HG03095 (cell line): ENCODE results near the gene ZNF14.
"Not testable (repeated sequence)": the region's sequence is repeated elsewhere in the genome, so short reads cannot be mapped to it uniquely, and the experiment has no call there.

Experiments used
- ATAC-seq: cut with Tn5 transposase; IDR thresholded peaks from one replicate; pipeline ENCODE4 v1.9.1; 2021; ENCODE audit warnings: moderate library complexity; ENCODE audit not compliant: unreplicated experiment

ZNF14 gene

GRCh38 chr19:19732579-19733501 is at the start of gene ZNF14:
TSS of gene ZNF14 (minus strand) at chr19:19733112. CDS start at chr19:19732958, 154 bp downstream.
- ATAC-seq, result peak; percentile 99

GRCh38 chr19:19781791-19782190 is 48.9 kb upstream of the ZNF14 start:
- ATAC-seq, result not testable (repeated sequence)

GRCh38 chr19:19778666-19779065 is 45.8 kb upstream of the ZNF14 start:
- ATAC-seq, result no peak

GRCh38 chr19:19777692-19778091 is 44.8 kb upstream of the ZNF14 start:
- no peak for ATAC-seq

GRCh38 chr19:19776206-19777008 is 43.5 kb upstream of the ZNF14 start:
- ATAC-seq, result peak; percentile 99

- no peak for ATAC-seq
Observed at GRCh38 chr19:19775891-19776205, 42.9 kb upstream of the ZNF14 start.

- ATAC-seq, result no peak
Observed at GRCh38 chr19:19774354-19775033, 41.6 kb upstream of the ZNF14 start.

GRCh38 chr19:19771963-19772362 is 39.1 kb upstream of the ZNF14 start:
- ATAC-seq, result not testable (repeated sequence)

GRCh38 chr19:19769971-19770370 is 37.1 kb upstream of the ZNF14 start:
- ATAC-seq, result not testable (repeated sequence)

GRCh38 chr19:19758164-19758563 is 25.3 kb upstream of the ZNF14 start:
- ATAC-seq, result no peak

- no peak for ATAC-seq
Observed at GRCh38 chr19:19752760-19753403, 20.0 kb upstream of the ZNF14 start.

GRCh38 chr19:19751846-19752245 is 18.9 kb upstream of the ZNF14 start:
- no peak for ATAC-seq

GRCh38 chr19:19750842-19751790 is 18.2 kb upstream of the ZNF14 start:
- ATAC-seq, result no peak

- ATAC-seq, result no peak
Observed at GRCh38 chr19:19749908-19750841, 17.3 kb upstream of the ZNF14 start.

GRCh38 chr19:19749117-19749907 is 16.4 kb upstream of the ZNF14 start:
- no peak for ATAC-seq

- ATAC-seq, result no peak
Observed at GRCh38 chr19:19748249-19748938, 15.5 kb upstream of the ZNF14 start.
